B cell (primary cell): ENCODE results near the gene FOXQ1. TPM values are rescaled to one million over a fixed set of nuclear protein-coding genes. Genes with fewer than 3 reads are reported as not detected.

ENCODE experiments used
- ATAC-seq: fragments of 200-7000 bp; cut with Tn5 transposase; one replicate; pipeline ENCODE4 v1.10.0; 2021; ENCODE audit warnings: low read depth, mild to moderate bottlenecking, moderate number of reproducible peaks, moderate library complexity
- CTCF ChIA-PET: fragments of 350-600 bp; sonication (Branson Sonifier 250); formaldehyde crosslinking; loops from one replicate; lab custom pipeline; 2021; ENCODE audit warnings: antibody characterized with exemption, inconsistent platforms; lab: Charles Lee
- POLR2A ChIA-PET: fragments of 350-600 bp; sonication (Branson Sonifier 250); formaldehyde crosslinking; loops from one replicate; lab custom pipeline; 2021; ENCODE audit warnings: antibody characterized with exemption; lab: Charles Lee
- DNase-seq: peaks from one replicate; pipeline ENCODE4 v3.0.0; 2013
- H2AFZ ChIP-seq: 2 replicates; pipeline ENCODE4 v1.6.1; 2012; ENCODE audit warnings: mild to moderate bottlenecking, low read depth, low read length; ENCODE audit not compliant: insufficient read depth, poor library complexity, severe bottlenecking
- H3K27ac ChIP-seq, 2 donors: 1 replicate in 1 of 2; 2 replicates in 1 of 2; pipeline ENCODE4 v1.5.1; 2012 to 2013; ENCODE audit warnings: low read length in 2 of 2, mild to moderate bottlenecking in 2 of 2, moderate library complexity in 1 of 2
- H3K27me3 ChIP-seq, 4 experiments: fragments of 200-600 bp in 1 of 4; sonication (generic) in 1 of 4; replicated peaks in 1 of 4; 1 replicate in 2 of 4; 2 replicates in 2 of 4; pipeline versions ENCODE4 v1.6.1 to v1.7.0; 2013 to 2016; ENCODE audit warnings: low read length in 3 of 4, mild to moderate bottlenecking in 2 of 4, mixed read lengths in 1 of 4, moderate library complexity in 1 of 4; ENCODE audit not compliant: insufficient read depth in 4 of 4, control insufficient read depth in 3 of 4; ENCODE audit errors: control extremely low read depth in 1 of 4
- H3K36me3 ChIP-seq, 2 experiments: replicated peaks in 1 of 2; 1 replicate in 1 of 2; 2 replicates in 1 of 2; pipeline versions ENCODE4 v1.6.1 to v1.7.1; 2013; ENCODE audit warnings: low read length in 1 of 2; ENCODE audit not compliant: insufficient read depth in 2 of 2, control insufficient read depth in 1 of 2; ENCODE audit errors: control extremely low read depth in 1 of 2, extremely low read depth in 1 of 2
- H3K4me1 ChIP-seq, 2 donors: fragments of 200-600 bp in 1 of 2; sonication (generic) in 1 of 2; 1 replicate in 1 of 2; 2 replicates in 1 of 2; pipeline versions ENCODE4 v1.5.1 to v1.6.1; 2013 to 2017; ENCODE audit warnings: low read length in 2 of 2; ENCODE audit not compliant: control insufficient read depth in 2 of 2, insufficient read depth in 2 of 2
- H3K4me2 ChIP-seq: replicated peaks from 2 replicates; pipeline ENCODE3; 2012; ENCODE audit warnings: mild to moderate bottlenecking, low read depth, low read length; ENCODE audit not compliant: poor library complexity, severe bottlenecking
- H3K4me3 ChIP-seq, 5 experiments: fragments of 200-600 bp in 1 of 5; sonication (generic) in 1 of 5; 1 replicate in 3 of 5; 2 replicates in 2 of 5; pipeline versions ENCODE4 v1.5.1 to v1.7.0; 2011 to 2016; ENCODE audit warnings: low read length in 4 of 5, mild to moderate bottlenecking in 4 of 5, low read depth in 2 of 5, control low read depth in 1 of 5, moderate library complexity in 1 of 5; ENCODE audit not compliant: insufficient read depth in 1 of 5; ENCODE audit errors: control extremely low read depth in 1 of 5, extremely low read depth in 1 of 5
- H3K79me2 ChIP-seq: fragments of 200-600 bp; sonication (generic); one replicate; pipeline ENCODE4 v1.6.0; 2016; ENCODE audit warnings: low read length; ENCODE audit not compliant: control insufficient read depth, insufficient read depth
- H3K9ac ChIP-seq: fragments of 200-600 bp; sonication (generic); 2 replicates; pipeline ENCODE4 v1.6.1; 2017; ENCODE audit warnings: mild to moderate bottlenecking, low read length, moderate library complexity
- H3K9me3 ChIP-seq, 3 donors: one replicate each; pipeline versions ENCODE4 v1.6.1 to v1.7.1; 2013; ENCODE audit warnings: low read length in 2 of 3; ENCODE audit not compliant: control insufficient read depth in 2 of 3, insufficient read depth in 1 of 3; ENCODE audit errors: control extremely low read depth in 1 of 3
- H4K20me1 ChIP-seq: 2 replicates; pipeline ENCODE4 v1.6.0; 2012; ENCODE audit warnings: mild to moderate bottlenecking, low read length; ENCODE audit not compliant: insufficient read depth, control insufficient read depth, poor library complexity, severe bottlenecking
- H3K27ac Mint-ChIP-seq: one replicate; pipeline ENCODE4 v1.8.0; 2021; ENCODE audit warnings: mixed read lengths
- H3K27me3 Mint-ChIP-seq: one replicate; pipeline ENCODE4 v1.8.0; 2021; ENCODE audit warnings: mixed read lengths
- H3K4me1 Mint-ChIP-seq: one replicate; pipeline ENCODE4 v1.8.0; 2021; ENCODE audit warnings: mixed read lengths
- H3K4me3 Mint-ChIP-seq: one replicate; pipeline ENCODE4 v1.8.0; 2021; ENCODE audit warnings: mixed read lengths
- H3K9me3 Mint-ChIP-seq: one replicate; pipeline ENCODE4 v1.8.0; 2022; ENCODE audit warnings: mixed read lengths; ENCODE audit not compliant: insufficient read depth
- CTCF ChIP-seq: fragments of 200-600 bp; IDR thresholded peaks from one replicate; pipeline ENCODE4 v1.8.0; 2022; ENCODE audit warnings: antibody characterized with exemption, mild to moderate bottlenecking
- EZH2 ChIP-seq: IDR thresholded peaks from 2 replicates; pipeline ENCODE4 v1.6.1; 2012; ENCODE audit warnings: borderline replicate concordance, low read depth, mild to moderate bottlenecking, moderate library complexity, low read length; ENCODE audit not compliant: insufficient read depth, poor library complexity, severe bottlenecking
- WGBS: methylation state at CpG from one replicate; pipeline ENCODE4 v1.1.5; 2013; ENCODE audit warnings: missing lambda C conversion rate; ENCODE audit not compliant: insufficient coverage; 5-methylcytosine and 5-hydroxymethylcytosine counted together
- intact Hi-C: fragments of 100-400 bp; cut with micrococcal nuclease; formaldehyde crosslinking; loops from one replicate; pipeline ENCODE4 v1.10.0; 2022
- polyA plus RNA-seq: library from polyadenylated mRNA; depleted of rRNA; stranded (reverse); fragments of >200 nt; gene quantifications from 2 replicates; pipeline ENCODE4 v1.2.3, GENCODE V29; 2012
- total RNA-seq, 2 donors: library from RNA; stranded (reverse); fragments of 120-200 nt in 1 of 2; gene quantifications; 1 replicate in 1 of 2; 2 replicates in 1 of 2; pipeline versions ENCODE4 v1.2.3 to v1.2.4, GENCODE V29; 2013 to 2022

Gene FOXQ1
- total and polyA plus RNA-seq, 2 donors (not counting 1 experiment from before 2014, with no cell fraction given) = not detected

DNA sequence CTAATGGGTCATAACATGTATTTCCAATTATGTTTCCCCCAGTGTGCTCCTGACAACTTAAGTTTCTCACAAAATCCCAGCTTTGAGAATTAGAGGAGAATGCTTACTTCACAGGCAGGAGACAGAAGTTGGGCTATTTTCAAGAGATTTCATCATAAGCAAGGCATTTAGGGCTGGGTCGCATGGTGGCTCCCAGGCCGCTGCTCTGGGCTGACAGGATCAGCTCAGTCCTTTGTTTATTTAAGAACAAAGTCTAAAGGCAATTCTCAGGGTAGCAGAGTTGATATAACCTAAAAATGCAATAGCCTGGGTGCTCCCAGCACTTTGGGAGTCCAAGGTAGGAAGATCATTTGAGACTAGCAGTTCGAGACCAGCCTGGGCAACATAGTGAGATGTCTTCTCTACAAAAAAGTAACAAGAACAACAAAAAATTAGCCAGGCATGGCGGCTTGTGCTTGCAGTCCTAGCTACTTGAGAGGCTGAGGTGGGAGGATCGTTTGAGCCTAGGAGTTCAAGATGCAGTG, 10.9 kb downstream of the FOXQ1 start:
- WGBS = no CpG with 5 or more reads among the region's 5 CpGs
- Mint-ChIP-seq H3K4me1 (peaks cover 4% of the 10 kb centered on the region), H3K27me3 (peaks cover 42% of the 10 kb centered on the region), H3K9me3 (no peaks in the 10 kb centered on the region), H3K4me3 (no peak overlapping the region), H3K27ac (no peak overlapping the region)
- no peak for TF ChIP-seq EZH2
- TF ChIP-seq CTCF = no peak
- no peak overlapping the region for H3K4me3 ChIP-seq
- POLR2A ChIA-PET = interaction anchor here (0.6 kb wide), 1 partner anchor 25 kb away, joined by 5 read pairs; no protein-coding TSS in a partner anchor
- no peak overlapping the region for H3K27ac ChIP-seq
- H3K9me3 ChIP-seq = peaks cover 0 to 9% (median 0%) of the 10 kb centered on the region in 3 donors
- no peak for DNase-seq
- no peak overlapping the region for H3K4me2 ChIP-seq
- no peak for ATAC-seq
- no peaks in the 10 kb centered on the region for H3K4me1 ChIP-seq
- no peaks in the 10 kb centered on the region for H3K79me2 ChIP-seq
- no peak overlapping the region for H2AFZ ChIP-seq
- CTCF ChIA-PET = no interaction called here
- peaks cover 0 to 24% (median 8%) of the 10 kb centered on the region in 4 experiments for H3K27me3 ChIP-seq
- intact Hi-C loops = no loop called here
- H4K20me1 ChIP-seq = no peaks in the 10 kb centered on the region
- no peak overlapping the region for H3K9ac ChIP-seq
- no peaks in the 10 kb centered on the region for H3K36me3 ChIP-seq

GRCh38 chr6:1324936-1325335, 13.0 kb downstream of the FOXQ1 start:
- H3K4me1 Mint-ChIP-seq = peaks cover 2% of the 10 kb centered on the region
- H3K4me1 ChIP-seq = no peaks in the 10 kb centered on the region
- no peak overlapping the region for H2AFZ ChIP-seq
- no peak overlapping the region for H3K4me3 ChIP-seq
- peaks cover 46% of the 10 kb centered on the region for H3K27me3 Mint-ChIP-seq
- ATAC-seq (no peak), DNase-seq (no peak)
- peaks cover 0 to 4% (median 2%) of the 10 kb centered on the region in 3 donors for H3K9me3 ChIP-seq
- intact Hi-C loops = no loop called here
- CTCF ChIA-PET = no interaction called here
- no peak overlapping the region for H3K27ac Mint-ChIP-seq
- H3K4me2 ChIP-seq = no peak overlapping the region
- no peaks in the 10 kb centered on the region for H3K36me3 ChIP-seq
- 86% methylated on average over 6 of the region's 7 CpGs for WGBS
- H3K27me3 ChIP-seq = peaks cover 0 to 22% (median 10%) of the 10 kb centered on the region in 4 experiments
- H3K27ac ChIP-seq = no peak overlapping the region
- no peaks in the 10 kb centered on the region for H4K20me1 ChIP-seq
- H3K9ac ChIP-seq = no peak overlapping the region
- peaks cover 6% of the 10 kb centered on the region for H3K9me3 Mint-ChIP-seq
- POLR2A ChIA-PET = no interaction called here
- H3K4me3 Mint-ChIP-seq = no peak overlapping the region
- TF ChIP-seq EZH2 (no peak), CTCF (no peak)
- H3K79me2 ChIP-seq = no peaks in the 10 kb centered on the region
